ENCODE results near the gene EIF4A3.

GRCh38 chr17:80177986-80178595, 31.2 kb upstream of the EIF4A3 start:
- TF ChIP-seq POU2F2 (IDR thresholded peaks at IDR 0.05; ENCODE audit: low read depth, low read length) (no peak), TAF1 (IDR thresholded peaks at IDR 0.05; ENCODE audit: low read depth, low read length) (no peak), POLR2A (IDR thresholded peaks at IDR 0.05; ENCODE audit: low read depth, low read length) (no peak), POLR2AphosphoS5 (IDR thresholded peaks at IDR 0.05; ENCODE audit: low read depth, low read length) (no peak)
